ENCODE results near the gene KCNAB1.
"Not testable (repeated sequence)": the region's sequence is repeated elsewhere in the genome, so short reads cannot be mapped to it uniquely, and the experiment has no call there.

The KCNAB1 gene

DNA sequence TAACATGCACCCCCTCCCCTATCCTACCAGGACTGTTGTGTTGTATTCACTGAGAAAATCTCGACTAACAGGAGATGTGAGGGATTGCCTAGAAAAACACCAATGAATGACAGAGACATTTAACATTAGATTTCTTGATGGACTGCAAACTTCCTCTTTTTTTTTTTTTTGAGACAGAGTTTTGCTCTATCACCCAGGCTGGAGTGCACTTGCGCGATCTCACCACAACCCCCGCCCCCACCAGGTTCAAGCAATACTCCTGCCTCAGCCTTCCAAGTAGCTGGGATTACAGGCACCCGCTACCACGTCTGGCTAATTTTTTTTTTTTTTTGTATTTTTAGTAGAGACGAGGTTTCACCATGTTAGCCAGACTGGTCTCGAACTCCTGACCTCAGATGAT lies 17.0 kb downstream of the KCNAB1 start:
- DNase-seq (ENCODE audit: low spot score) = not testable (repeated sequence)

DNA sequence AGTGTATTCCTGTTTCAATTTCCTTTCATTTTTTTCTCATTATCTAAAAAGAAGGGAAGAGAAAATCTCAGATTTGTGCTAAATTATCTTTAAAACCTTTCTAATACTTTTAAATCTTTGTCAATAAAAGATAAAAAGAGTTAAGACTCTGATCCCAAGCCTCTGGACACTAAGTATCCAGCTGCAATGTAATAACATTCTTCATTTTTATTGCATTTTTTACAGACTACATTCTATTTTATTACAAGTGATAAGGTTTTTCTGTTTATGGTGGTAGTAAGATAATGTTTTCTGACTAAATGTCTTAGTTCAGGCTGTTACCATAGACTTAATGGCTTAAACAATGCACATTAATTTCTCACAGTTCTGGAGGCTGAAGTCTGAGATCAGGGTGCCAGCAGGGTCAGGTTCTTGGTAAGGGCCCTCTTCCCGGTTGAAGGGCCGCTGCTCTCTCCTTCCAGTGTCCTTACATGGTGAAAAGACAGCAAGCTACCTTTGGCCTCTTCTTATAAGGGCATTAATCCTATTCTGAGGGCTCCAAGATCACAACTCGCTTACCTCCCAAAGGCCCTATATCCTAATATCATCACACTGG lies 19.7 kb downstream of the KCNAB1 start:
- no peak for DNase-seq (ENCODE audit: low spot score)

DNA sequence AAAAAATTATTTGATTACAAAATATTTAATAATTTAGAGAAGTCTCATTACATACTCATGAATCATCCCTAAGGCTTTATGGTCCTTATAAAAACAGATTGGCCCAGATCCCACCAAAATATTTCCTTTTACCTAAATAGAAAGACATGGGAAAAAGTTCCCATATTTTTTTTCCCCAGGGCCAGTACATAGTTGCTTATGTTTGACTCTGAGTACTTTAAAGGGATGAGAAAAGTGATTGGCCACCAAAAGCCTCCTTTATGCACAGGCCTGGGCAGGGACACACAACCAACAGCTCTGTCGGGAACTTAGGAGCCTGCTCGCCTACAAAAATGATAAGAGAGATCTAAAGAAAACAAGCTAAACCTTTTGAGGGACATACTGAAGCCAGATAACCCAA lies 22.3 kb downstream of the KCNAB1 start:
- no peak for DNase-seq (ENCODE audit: low spot score)

DNA sequence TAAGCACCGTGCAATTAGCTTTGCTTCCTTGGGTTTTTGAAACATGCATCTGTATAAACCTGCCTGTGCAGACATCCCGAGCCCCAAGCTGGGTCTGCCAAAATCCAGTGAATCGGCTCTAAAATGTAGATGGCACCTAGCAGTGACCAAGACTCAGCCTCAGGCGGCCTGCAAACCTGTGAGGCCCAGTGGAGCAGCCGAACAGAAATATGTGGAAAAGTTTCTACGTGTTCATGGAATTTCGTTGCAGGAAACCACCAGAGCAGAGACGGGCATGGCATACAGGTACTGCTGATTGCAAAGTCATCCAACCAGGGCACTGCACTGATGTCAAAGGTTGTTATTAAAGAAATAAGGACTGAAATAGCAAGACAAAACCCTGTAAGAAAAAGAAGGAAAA lies 22.8 kb downstream of the KCNAB1 start:
- DNase-seq (ENCODE audit: low spot score) = no peak

DNA sequence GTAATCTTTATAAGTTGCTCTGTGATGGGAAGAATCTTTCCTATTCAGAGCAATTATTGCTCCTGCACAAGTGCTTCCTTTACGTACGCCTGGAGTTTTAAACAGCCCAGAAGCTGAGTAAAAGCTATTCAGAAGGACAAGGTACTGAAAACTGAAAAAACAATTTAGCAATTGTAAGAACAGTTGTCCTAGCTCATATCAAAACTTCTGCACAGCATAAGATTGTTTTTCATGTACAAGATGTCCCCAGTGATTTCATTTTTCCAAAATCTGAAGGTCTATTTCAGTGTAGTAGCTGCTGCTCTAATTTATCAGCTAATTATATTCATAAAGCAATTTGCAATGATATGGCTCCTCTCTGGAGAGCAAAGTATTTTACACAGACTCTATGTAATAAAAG lies 23.7 kb downstream of the KCNAB1 start:
- no peak for DNase-seq (ENCODE audit: low spot score)

DNA sequence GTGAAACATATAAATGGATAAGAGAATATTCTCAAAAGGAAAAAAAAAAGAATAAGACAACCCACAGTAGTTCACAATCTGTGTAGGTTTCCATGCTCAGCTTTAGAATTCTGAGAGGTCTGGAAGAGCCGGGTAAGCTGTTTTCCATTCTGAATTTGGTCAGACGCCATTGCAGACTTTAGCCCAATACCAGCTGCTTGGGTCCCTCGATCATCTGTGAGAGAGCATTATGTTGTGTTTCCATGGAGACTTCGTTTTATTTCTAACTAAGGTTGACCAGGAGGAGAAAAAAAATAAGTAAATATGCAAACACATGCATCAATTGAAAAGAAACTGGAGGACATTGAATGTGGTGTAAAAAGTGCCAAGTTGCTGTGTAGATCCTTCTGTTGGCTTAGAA lies 25.5 kb downstream of the KCNAB1 start:
- no peak for DNase-seq (ENCODE audit: low spot score)

DNA sequence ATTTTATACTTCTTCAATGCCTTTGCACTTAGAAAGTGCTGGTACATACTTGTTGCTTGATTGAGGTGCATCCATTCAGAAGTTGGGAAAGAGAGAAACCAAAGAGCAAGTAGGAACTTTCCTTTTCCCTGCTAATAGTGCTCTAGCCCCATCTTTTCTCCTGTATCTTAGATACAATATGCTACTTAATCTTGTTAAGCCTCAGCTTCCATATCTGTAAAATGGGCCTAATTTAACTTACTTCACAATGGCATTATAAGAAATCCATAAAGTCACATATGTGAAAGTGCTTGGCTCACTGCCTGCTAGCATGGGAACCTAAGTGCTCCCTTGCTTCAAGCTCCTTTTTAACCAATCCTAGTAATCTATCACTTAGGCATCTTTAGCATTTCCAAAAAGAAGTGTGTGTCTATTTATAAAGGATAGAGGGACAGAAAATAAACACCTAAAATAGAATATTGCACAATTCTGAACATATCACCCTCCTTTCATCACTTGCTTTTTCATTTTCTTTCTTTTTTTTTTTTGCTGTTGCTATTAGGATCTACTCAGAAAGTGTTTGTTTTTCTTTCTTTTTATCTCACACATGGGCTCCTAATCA lies 28.1 kb downstream of the KCNAB1 start:
- DNase-seq (ENCODE audit: low spot score) = no peak

DNA sequence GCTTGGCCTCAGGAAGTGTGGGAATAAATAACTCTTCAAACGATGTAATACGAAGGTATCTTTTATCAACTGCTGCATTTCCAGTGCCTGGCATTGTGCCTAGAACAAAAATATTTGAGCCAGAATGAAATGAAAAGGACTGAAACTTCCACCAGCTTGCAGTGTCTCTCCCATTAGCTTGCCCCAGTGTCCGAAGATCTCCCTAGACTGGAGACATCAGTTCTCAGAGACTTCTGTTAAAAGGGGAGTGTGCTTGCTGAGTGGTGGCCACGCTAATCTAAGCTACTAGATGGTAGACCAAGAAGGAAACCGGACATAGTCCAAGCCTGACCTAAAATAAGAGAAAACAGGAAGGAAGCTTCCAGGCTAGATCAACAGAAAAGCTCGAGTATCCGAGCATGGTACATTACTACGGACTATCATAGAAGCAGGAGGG lies 28.6 kb downstream of the KCNAB1 start:
- DNase-seq (ENCODE audit: low spot score) = no peak

DNA sequence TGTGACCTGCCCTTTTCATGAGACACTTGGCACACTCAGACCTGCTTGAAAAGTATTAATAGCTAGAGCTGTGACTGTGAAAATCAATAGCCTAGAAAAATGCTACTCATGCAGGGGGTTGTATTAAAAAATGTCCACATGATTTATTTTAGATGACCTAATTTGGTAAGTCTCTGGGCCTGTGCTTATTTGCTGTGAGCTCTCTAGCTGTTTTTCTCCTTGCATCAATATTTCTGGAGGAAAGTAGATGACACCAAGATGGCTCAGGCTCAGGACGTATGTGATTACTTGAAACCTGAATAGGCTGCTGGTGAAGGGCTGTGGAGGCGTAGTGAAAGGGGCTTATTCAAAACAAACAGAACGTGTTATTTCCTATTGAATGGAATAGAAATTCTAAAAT lies 29.5 kb downstream of the KCNAB1 start:
- no peak for DNase-seq (ENCODE audit: low spot score)

DNA sequence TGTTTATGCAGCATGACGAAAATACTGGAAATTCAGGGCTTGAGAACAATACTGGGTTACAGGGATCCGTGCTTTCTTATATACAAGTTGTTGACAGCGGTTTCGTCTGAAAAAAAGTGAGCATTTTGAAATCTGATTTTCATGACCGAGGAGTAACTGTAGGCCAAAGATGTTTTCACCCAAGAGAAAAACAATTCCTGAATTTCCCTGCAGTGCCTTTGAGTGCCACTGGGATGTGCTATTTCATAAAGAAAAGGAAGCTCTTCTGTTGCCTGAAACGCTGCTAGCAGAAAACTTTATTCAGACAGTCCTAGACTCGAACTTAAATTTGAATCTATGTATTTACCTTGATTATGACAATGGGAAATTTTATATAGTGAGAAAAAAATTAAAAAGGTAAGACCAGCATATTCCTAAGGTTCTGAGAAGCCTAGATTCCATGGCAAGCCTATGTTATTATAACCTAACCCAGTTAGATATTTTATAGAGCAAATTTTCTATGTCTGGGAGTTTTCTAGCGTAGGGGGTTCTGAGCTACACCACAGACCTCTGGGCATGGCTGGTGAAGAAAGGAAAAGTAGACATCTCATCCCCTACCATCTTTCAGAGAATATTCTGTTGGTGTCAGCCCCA lies 30.2 kb downstream of the KCNAB1 start:
- DNase-seq (ENCODE audit: low spot score) = peak; percentile 11

DNA sequence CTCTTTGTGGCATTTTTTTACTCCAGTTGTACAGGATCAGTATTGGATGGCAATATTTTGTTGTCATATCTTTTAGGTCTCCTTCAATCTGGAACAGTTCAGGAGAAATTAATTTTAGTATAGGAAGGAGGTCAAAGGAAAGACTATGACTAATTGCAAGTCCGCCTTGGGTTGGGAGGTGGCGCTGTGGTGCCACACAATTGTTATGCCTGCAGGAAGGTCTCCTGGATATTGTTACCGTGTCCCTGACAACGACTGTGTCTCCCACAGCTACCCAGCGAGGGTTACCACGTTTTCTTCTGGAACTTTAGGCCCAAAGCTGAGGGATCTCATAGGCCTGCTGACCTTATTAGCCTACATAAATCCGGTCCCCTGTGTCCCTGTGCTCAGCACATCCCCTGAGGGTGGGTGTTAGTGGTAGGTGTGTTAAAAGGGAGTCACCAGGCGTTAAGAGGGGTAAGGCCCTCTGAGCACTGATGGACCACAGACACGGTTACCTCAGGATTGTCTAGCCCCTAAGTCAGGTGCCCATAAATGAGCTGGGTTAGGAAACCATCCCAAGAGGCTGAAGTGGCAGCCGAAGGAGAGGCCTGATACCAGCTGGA lies 31.5 kb downstream of the KCNAB1 start:
- peak; percentile 43 for DNase-seq (ENCODE audit: low spot score)

DNA sequence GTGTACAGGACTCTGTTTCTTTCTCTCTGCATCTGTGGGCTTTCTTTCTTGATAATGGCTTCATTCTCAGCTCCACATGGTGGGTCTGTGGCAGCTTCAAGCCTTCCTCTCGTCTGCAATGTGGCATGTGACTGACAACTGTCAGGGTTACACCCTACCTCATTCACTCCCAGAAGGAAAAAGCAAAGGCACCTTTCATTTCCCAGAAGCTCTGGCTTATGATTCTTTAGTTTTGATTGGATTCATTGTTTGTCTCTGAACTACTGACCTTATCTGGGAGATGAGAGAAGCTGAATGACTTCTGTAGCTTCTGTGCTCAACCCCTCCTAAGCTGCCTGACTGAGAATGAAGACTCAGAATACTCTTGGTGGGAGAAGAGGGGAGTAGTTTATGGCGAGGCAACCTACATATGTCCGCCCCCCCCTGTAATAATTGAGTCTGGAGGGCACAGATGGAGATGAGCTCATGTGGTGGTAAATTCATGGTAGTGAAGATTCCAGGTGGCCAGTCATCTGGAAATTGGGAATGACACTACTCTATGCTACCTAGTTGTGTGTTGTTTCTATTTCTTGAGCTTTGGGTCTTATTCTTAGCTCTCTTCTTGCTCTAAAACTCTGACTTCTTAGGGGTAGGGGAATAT lies 38.4 kb downstream of the KCNAB1 start:
- DNase-seq (ENCODE audit: low spot score) = no peak

DNA sequence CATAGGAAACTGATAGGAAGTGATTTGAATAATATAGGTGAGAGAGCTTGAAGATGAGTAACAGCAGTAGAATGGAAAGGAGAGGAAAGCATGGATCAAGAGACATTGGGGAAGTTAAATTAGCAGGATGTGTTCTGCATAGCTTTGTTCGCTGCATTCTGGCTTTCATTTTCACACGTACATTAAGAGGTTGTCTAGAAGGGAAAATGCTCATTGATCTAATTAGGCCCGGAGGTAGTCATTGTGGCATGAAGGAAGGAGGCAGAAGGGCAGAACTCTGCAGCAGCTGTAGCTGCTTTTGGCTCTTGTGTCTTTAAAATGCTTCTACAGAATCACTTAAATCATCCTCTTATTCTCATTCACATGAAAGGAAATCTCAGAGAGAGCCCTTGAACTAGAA lies 40.3 kb downstream of the KCNAB1 start:
- no peak for DNase-seq (ENCODE audit: low spot score)

DNA sequence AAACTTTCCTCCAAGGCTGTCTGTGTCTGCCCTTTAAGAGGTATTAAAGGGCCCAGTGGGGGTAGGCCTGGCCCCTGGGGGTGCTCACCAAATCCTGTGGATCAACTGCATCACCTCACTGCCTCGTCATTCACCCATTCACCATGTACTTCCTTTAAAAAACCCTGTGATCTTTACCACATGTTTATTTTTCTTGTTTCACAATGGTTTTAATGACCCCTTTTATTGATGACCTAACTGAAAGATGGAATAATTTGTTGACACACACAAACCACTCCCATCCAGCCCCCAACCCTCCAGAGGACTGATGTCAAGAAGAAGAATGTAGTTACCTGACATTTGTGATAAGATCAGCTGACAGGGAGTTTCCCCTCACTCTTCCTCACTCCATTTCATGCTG lies 40.8 kb downstream of the KCNAB1 start:
- DNase-seq (ENCODE audit: low spot score) = peak; percentile 36

DNA sequence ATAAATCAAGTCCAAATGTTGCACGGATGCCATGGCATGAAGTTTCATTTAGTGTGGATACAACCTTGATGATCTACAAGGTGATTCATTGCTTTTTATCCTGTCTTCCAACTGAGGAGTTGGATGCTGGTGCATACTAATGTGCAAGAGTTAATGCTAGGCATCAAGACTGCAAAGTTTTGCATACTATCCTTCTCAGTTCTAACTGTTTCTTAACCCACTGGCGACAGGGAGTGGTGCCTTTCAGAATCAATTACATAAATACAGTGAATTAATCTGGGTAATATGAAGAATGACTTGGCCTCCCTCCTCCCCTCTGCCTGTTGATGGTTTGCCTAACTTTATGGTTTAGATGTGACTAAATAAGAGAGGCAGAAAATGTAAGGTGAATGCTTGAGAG lies 43.5 kb downstream of the KCNAB1 start:
- DNase-seq (ENCODE audit: low spot score) = no peak

DNA sequence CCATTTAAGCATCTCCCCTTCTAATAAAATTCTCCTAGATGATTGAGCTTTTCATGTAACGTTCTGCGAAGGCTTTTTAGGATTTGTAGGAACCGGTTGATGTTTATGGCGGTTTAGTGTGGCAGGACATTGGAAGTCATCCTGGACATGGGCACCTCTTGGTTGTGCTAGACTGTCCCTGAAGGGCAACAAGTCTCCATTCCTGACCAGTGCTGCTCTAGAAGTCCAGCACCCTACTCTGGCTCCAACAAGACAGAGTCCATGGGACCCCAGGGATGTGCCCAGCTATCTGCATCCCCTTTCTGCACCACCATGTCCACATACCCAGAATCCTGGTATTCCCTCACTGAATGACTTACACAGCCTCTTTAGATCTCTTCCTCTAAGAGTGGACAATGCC lies 46.4 kb downstream of the KCNAB1 start:
- DNase-seq (ENCODE audit: low spot score) = no peak

DNA sequence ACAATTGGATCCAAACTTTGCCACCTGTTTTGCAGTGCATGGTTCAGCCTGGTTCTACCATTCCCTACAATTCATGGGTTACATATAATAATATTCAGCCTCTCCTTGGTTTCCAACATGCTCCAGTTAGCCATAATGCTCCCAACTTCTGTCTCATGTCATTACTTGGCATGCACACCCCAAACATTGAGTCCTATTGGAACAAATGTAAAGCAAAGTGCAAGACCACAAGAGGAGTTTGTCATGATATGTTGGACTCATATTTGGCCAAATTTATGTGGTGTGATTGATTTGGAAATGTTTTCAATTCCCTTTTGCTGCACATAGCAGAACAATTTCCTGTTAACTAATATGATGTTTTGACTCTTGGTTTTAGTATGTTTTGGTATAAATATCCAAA lies 50.2 kb downstream of the KCNAB1 start:
- no peak for DNase-seq (ENCODE audit: low spot score)

DNA sequence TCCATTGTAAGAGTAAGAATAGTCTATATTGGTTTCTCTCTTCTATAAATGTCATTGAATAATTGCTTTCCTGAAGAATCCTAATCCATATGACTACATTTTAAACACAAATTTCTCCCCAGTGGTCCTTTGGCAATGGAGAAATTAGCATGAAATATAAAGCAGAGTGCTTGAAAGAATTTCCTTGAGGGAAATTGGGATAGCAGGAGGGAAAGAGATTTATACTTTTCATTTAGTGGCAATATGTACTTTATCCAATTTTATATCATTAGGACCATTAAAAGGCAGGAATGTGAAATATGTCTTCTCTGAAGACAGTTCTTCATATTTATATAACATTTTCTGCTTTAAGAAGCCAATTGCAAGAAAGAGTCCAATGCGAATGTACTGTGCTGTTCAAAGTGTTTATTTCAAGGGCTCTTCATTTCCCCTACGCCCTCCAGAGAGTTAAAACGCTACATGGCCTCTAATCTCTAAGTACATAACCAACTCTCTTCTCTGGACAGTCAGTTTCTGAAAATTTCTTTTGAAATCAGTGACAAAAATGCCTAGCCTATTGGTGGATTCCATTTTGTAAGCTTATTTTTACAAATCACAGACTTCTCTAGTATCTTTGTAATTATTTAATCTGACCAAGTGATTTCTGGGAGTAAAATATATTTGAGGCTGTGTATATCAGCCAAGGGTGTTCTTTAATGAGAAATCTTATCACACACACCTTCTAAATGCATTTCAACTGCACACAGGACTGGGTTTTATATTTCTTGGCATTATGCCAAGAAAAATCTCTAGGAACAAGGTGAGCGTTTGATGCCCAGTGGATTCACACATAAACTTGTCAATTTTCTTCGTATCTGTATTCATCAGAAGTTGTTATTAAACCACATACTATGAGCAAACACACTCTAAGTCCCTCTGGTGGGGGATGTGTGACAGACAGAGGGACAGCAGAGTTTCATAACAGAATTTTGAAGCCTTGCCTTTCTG lies 51.2 kb downstream of the KCNAB1 start:
- DNase-seq (ENCODE audit: low spot score) = no peak

DNA sequence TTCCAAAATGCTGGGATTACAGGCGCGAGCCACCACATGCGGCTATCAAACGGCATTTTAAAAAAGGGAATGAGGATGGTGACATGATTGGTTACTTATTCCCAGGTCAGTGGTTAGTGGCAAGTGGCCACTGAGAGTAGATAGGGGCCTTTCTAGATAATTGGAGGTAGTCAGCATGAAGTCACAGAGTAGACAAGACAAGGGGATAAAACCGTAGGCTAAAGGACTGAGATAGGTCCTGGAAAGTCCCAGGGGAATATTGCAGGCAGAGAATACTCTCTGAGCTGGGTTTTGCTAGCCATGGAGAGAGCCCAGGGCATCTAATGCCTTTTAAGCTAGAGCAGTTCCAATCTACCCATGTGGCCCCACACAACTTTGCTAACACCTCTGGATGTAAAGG lies 52.2 kb downstream of the KCNAB1 start:
- DNase-seq (ENCODE audit: low spot score) = no peak

DNA sequence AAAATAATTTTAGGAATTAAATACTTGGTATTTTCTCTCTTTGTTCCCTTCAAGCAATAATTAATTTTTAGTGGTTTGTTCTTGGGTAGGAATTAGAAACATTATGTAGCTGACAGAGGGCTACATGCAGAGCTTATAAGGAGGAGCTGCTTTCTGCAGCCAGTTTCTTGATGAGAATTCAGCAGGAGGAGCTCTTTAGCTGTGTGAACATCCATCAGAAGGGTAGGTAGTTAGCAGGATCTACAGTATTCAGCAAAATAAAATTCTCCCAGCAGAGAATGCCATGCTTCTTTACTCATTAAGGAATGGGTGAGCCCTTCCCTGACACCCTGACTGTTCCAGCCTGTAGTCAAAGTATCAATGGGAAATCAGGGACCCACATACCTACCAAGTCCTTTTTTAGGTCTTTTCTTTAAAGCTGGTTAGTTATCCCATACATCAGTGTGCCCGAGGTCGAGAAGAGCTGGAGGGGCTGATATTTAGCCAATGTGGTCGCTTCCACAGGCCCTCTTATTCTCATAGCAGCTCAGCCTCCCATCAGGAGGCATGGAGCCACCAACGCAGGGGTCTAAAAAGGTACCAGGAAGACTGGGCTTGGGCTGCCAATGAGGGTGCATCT lies 54.0 kb downstream of the KCNAB1 start:
- no peak for DNase-seq (ENCODE audit: low spot score)

DNA sequence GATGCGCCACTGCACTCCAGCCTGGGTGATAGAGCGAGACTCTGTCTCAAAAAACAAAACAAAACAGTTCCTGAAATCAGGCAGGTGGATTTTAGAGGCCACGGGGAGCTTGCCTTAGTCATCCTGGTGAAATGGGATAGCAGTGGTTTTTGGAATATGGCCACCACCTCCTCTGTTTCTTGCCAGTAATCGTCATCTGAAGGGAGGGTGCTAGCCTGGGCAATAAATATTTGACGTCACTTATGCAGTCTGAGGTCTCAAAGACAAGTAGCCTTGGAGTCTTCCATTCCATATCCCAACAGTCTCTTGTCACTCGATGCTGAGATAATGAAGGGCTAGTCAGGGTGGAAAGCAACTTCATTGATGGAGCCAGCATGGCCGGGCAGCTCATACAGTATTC lies 55.2 kb downstream of the KCNAB1 start:
- no peak for DNase-seq (ENCODE audit: low spot score)
